Activated naive CD8-positive, alpha-beta T cell treated with anti-CD3 and anti-CD28 coated beads for 36 hours (primary cell): ENCODE measurements around the gene CYP24A1. TPM values are rescaled to one million over a fixed set of nuclear protein-coding genes. Genes with fewer than 3 reads are reported as not detected.

Source experiments
- DNase-seq: peaks from one replicate; pipeline ENCODE4 v3.0.0; 2021
- H3K27ac Mint-ChIP-seq: one replicate; pipeline ENCODE4 v1.8.0; 2022; ENCODE audit warnings: mild to moderate bottlenecking, moderate library complexity, mixed read lengths
- H3K27me3 Mint-ChIP-seq: one replicate; pipeline ENCODE4 v1.8.0; 2022; ENCODE audit warnings: mild to moderate bottlenecking, mixed read lengths
- H3K36me3 Mint-ChIP-seq: one replicate; pipeline ENCODE4 v1.8.0; 2021; ENCODE audit warnings: mild to moderate bottlenecking, mixed read lengths
- H3K4me1 Mint-ChIP-seq: one replicate; pipeline ENCODE4 v1.8.0; 2021; ENCODE audit warnings: mixed read lengths
- H3K4me3 Mint-ChIP-seq: one replicate; pipeline ENCODE4 v1.8.0; 2022; ENCODE audit warnings: mild to moderate bottlenecking, moderate library complexity, mixed read lengths
- H3K9me3 Mint-ChIP-seq: one replicate; pipeline ENCODE4 v1.8.0; 2022; ENCODE audit warnings: mixed read lengths
- total RNA-seq, 2 experiments: library from RNA; stranded (reverse); gene quantifications; one replicate each; pipeline ENCODE4 v1.2.3, GENCODE V29; 2021

Gene CYP24A1
- not detected for total RNA-seq

DNA sequence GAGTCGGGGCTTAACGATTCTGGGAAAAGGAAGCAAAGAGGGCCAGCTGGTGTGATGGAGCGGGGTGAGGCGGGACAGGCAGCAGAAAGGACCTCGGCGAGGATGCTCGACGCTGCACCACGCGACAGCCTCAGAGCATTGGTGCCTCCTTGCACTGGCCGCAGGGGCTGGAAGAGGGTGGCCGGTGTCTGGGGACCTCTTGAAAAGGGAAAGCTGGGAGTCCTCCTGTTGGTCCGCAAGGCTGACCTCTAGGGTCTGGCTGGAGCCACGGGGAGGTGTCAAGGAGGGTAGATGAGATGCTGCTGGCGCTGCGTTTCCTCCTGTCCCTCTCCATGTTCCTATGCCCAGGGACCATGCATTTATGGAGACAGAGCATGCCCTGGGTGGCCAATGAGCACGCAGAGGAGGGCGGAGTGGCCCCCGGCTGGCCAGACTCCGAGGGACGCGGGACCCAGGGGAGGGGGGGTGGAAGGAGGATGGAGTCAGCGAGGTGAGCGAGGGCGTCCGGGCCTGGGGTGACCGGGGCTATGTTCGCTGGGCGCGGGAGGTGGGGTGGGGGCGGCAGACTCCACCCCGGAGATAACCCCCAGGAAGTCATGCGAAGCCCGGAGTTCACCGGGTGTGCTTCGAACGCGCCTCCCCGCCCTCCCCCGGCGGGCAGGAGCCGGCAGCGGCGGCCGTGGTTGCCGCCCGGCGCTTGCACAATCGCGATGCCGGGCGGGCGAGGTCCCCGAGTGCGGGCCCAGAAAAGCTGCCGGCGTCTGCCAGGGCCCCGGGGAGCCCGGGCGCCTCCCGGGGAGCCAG lies at the start of gene CYP24A1:
TSS of gene CYP24A1 (minus strand) at position 334 of the 804 bp plus-strand sequence. CDS start 407 bp downstream, outside the sequence.
- Mint-ChIP-seq H3K9me3 (no peaks in the 10 kb centered on the region), H3K4me1 (peaks cover 17% of the 10 kb centered on the region), H3K27ac (no peak within 1 kb of the TSS), H3K36me3 (no peaks in the 10 kb centered on the region), H3K4me3 (peak within 1 kb of the TSS; percentile 60), H3K27me3 (peaks cover 83% of the 10 kb centered on the region)
- DNase-seq = peak; percentile 16

DNA sequence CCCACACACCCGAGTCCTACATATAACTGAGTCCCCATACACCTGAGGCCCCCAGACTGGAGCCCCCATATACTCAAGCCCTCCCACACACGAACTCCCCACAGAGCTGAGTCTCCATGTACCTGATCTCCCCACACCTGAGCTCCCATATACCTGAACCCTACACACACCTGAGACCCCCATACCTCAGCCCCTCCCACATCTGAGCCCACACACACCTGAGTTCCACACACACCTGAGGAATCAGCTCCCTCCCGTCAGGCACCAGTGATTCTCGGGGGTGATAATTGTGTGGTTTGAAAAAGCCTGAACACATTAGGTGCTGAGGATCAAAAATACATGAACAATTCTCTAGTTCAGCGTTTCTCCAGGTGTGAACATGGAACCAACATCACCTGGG lies 49.5 kb upstream of the CYP24A1 start:
- Mint-ChIP-seq H3K27me3 (no peaks in the 10 kb centered on the region), H3K9me3 (peaks cover 5% of the 10 kb centered on the region), H3K4me3 (no peak overlapping the region), H3K27ac (no peak overlapping the region), H3K36me3 (peaks cover 14% of the 10 kb centered on the region), H3K4me1 (peaks cover 24% of the 10 kb centered on the region)
- no peak for DNase-seq

DNA sequence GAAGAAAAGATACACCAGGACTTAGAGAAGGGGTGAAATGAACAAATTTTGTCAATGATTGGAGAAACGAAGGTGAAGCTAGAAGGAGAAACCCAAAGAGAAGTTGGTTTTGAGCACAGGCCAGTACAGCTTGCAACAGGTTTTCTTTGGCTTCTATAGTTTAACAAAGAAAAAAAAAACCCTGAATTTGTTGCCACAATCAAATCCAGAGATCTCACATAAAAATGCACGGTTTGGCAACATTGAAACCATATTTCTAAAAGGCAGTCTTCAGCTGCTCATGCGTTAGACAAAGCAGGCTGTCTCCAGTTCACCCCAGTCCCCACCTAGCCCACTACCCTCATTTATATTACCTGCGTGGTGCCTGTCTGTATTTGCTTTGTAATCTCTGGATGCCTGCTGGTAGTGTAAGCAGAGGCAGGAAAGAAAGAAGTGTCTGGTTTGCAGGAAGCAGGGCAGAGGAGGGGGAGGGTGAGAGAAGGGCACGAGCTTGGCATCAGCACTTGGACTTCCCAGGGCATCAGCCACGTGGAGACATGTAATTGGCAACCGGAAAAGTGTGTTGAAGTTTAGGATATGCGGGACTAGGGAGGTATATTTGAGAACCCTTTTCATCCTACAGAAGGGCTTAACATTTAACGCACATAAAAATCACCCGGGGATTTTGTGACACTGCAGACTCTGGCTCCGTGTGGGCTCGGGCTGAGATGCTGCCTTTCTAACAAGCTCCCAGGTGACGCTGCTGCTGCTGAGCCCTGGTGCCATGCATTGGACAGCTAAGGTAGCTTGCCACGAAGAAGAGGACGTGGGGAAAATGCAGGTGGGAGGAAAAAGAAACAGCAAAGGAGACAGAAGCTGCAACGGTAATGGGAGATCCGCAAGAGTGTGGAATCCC lies 48.5 kb upstream of the CYP24A1 start:
- H3K9me3 Mint-ChIP-seq = no peaks in the 10 kb centered on the region
- H3K27ac Mint-ChIP-seq = peak overlapping the region; percentile 90
- peaks cover 14% of the 10 kb centered on the region for H3K36me3 Mint-ChIP-seq
- no peak overlapping the region for H3K4me3 Mint-ChIP-seq
- no peak for DNase-seq
- H3K27me3 Mint-ChIP-seq = no peaks in the 10 kb centered on the region
- peaks cover 24% of the 10 kb centered on the region for H3K4me1 Mint-ChIP-seq

DNA sequence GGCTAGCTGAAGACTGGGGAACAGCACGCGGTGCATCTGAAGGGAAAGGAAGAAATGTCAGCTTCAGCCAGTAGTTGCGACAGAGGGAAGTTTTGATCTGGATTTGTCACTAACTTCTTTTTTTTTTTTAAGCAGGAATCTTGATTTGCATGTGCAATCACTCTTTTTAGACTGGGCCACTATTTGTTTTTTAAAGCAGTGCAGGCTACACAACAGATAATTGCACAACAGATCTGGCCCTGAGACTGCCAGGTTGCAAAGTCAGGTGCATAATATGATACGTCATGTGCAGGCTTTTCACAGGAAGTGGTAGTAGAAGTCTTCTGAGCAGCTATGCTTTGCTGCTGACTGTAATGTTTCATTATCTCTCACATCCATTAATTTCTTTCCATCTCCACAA lies 47.6 kb upstream of the CYP24A1 start:
- H3K4me3 Mint-ChIP-seq = no peak overlapping the region
- H3K27me3 Mint-ChIP-seq = no peaks in the 10 kb centered on the region
- peak overlapping the region; percentile 90 for H3K27ac Mint-ChIP-seq
- H3K9me3 Mint-ChIP-seq = no peaks in the 10 kb centered on the region
- peaks cover 21% of the 10 kb centered on the region for H3K36me3 Mint-ChIP-seq
- no peak for DNase-seq
- peaks cover 24% of the 10 kb centered on the region for H3K4me1 Mint-ChIP-seq

DNA sequence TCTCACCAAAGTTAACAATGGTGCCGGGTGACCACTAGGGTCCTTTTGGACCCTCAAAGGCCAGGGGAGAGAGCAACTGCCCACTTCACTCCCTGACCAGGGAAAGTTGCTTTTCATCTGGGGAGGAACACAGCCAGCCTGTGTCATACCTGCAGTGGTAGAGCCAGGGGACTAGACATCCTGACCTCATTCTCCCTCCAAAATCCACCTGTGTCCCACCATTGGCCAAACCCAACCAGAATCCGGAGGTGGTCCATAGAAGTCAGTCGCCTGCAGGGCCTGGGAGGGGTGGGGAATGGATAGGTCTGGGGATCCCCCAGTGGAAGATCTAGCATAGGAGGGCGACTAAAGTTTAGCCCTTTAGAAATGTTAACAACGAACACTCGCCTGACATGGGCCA lies 46.9 kb upstream of the CYP24A1 start:
- H3K27ac Mint-ChIP-seq = peak overlapping the region; percentile 81
- H3K9me3 Mint-ChIP-seq = no peaks in the 10 kb centered on the region
- H3K4me3 Mint-ChIP-seq = no peak overlapping the region

DNA sequence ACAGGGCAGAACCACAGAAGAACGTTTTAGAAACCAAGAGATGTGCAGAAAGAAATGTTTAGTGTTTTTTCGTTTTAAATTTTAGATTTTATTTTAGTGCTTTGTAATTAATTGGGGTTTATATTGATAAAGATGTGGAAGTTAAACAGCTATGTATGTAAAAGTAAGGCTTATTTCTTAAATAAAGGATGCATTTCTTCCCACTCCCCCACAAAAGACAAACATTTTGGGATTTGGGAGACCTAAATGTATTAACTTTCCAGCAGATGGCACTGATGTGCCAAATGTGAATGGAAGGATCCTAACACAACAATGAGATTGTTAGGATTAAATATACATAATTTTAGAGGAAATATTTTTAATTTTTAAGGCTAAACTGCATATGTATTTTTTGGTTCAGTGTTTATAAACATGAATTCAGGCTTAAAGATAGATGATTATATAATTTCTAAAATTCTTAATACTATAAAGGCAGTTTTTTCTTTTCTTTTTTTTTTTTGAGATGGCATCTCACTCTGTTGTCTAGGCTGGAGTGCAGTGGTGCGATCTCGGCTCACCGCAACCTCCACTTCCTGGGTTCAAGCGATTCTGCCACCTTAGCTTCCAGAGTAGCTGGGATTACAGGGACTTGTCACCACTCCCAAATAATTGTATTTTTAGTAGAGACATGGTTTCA lies 46.1 kb upstream of the CYP24A1 start:
- Mint-ChIP-seq H3K27ac (no peak overlapping the region), H3K27me3 (no peaks in the 10 kb centered on the region)
- no peak for DNase-seq

More for the DNA sequence above, 46.9 kb upstream of the CYP24A1 start:
- peaks cover 27% of the 10 kb centered on the region for H3K36me3 Mint-ChIP-seq
- DNase-seq = no peak
- H3K27me3 Mint-ChIP-seq = no peaks in the 10 kb centered on the region
- peaks cover 24% of the 10 kb centered on the region for H3K4me1 Mint-ChIP-seq

DNA sequence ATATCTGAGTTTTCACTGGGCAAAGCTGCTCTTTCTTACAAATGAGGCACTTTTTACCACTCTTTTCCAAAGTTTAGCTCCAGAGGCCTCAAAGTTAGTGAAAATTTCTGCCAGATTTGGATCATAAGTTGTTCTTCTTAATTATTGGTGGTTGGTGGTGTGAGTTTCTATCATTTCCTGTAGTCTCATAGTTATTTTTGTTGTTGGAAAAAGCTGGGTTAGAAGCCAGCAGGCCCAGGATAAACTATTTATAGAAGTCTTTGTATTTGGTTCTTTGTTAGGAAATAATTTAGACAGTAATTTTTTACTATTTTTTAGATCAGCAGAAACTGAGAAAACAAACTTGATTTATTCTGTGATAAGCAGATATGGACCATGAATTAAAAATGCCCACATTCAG lies 44.7 kb upstream of the CYP24A1 start:
- H3K9me3 Mint-ChIP-seq = no peaks in the 10 kb centered on the region
- no peak overlapping the region for H3K27ac Mint-ChIP-seq

More for the DNA sequence above, 46.1 kb upstream of the CYP24A1 start:
- H3K4me1 Mint-ChIP-seq = peaks cover 24% of the 10 kb centered on the region
- no peak overlapping the region for H3K4me3 Mint-ChIP-seq
- no peaks in the 10 kb centered on the region for H3K9me3 Mint-ChIP-seq
- H3K36me3 Mint-ChIP-seq = peaks cover 28% of the 10 kb centered on the region

DNA sequence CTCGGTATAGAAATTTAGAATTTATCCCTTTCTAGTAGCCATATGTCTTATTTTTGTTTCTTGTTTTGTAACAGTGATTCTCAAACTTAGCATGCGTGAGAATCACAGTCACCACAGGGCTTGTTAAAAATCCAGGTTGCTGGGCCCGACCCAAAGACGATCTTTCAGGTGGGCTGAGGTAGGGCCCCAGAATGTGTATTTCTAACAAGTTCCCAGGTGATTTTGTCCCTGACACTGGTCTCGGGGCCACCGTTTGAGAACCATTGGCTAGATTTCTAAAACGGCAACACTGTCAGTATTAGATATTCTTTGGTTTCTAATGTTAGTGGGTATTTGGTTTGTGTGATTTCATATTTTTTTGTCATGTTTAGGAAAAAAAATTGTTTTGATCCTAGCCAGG lies 44.0 kb upstream of the CYP24A1 start:
- H3K36me3 Mint-ChIP-seq = peaks cover 29% of the 10 kb centered on the region
- peaks cover 32% of the 10 kb centered on the region for H3K4me1 Mint-ChIP-seq
- no peak for DNase-seq
- no peaks in the 10 kb centered on the region for H3K9me3 Mint-ChIP-seq
- no peak overlapping the region for H3K27ac Mint-ChIP-seq
- H3K27me3 Mint-ChIP-seq = no peaks in the 10 kb centered on the region
- no peak overlapping the region for H3K4me3 Mint-ChIP-seq

More for the DNA sequence above, 44.7 kb upstream of the CYP24A1 start:
- peaks cover 26% of the 10 kb centered on the region for H3K4me1 Mint-ChIP-seq
- H3K36me3 Mint-ChIP-seq = peaks cover 27% of the 10 kb centered on the region
- DNase-seq = no peak
- no peak overlapping the region for H3K4me3 Mint-ChIP-seq
- no peaks in the 10 kb centered on the region for H3K27me3 Mint-ChIP-seq

DNA sequence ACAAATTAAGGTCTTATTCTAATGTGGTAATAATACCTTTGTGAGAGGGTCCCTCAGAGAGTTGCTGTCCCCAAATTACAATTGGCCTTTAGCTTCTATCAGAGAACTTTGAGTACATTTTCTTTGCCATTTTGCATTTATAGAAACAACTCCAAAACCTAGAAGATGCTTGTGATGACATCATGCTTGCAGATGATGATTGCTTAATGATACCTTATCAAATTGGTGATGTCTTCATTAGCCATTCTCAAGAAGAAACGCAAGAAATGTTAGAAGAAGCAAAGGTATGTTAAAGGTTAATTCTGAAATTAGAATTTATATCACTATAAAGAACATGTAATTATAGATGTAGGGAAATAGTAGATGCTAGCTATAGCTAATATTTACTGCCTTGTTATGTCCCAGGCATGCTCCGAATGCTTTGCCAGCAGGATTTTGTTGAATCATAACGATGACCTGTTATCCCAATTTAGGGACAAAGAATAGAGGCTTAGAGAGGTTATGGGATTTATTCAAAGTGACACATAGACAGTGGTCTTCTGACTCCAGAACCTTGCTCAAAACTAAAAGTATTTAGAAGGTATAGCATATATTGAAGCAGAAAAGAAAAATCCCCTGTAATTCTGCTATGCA lies 41.5 kb upstream of the CYP24A1 start:
- peaks cover 28% of the 10 kb centered on the region for H3K36me3 Mint-ChIP-seq
- H3K4me3 Mint-ChIP-seq = no peak overlapping the region
- H3K27ac Mint-ChIP-seq = no peak overlapping the region
- H3K27me3 Mint-ChIP-seq = no peaks in the 10 kb centered on the region
- no peaks in the 10 kb centered on the region for H3K9me3 Mint-ChIP-seq
- DNase-seq = no peak
- peaks cover 20% of the 10 kb centered on the region for H3K4me1 Mint-ChIP-seq

DNA sequence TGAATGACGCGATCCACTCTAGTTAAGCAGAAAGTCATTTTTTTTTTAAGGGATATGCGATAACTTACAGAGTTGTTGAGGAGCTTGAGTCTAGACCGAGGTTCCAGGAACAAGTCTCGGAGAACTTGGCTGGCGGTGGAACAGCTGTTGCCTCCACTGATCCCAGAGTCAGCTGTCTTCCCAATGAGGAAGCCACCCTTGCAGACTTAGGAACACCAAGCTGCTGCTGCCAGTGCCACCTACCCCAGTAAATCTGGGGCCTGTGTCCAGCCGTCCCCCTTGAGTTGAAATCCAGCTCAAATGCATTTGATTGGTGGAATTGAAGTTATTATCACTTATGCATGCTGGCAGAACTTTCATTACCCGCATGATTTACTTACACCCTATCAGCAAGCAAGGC lies 40.8 kb upstream of the CYP24A1 start:
- Mint-ChIP-seq H3K27ac (no peak overlapping the region), H3K9me3 (no peaks in the 10 kb centered on the region), H3K36me3 (peaks cover 33% of the 10 kb centered on the region), H3K4me3 (no peak overlapping the region), H3K27me3 (no peaks in the 10 kb centered on the region), H3K4me1 (peaks cover 27% of the 10 kb centered on the region)
- DNase-seq = no peak

DNA sequence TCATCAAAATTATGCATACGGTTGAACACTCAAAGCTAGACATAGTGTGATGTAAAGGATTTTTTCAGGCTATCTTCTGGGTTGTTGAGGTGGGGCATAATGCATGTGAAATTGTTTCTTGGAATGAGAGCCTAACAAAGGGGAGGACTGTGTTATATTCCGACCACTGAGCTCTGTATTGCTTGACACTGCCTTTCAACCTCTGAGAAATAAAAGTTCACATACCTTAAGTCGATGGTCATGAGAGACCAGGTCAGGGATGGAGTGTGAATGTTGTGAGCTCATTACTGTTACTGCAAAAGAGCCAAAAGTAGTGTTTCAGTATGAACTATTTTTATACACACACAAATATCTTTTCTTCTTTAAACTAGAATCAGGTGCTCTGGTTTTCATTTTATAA lies 39.1 kb upstream of the CYP24A1 start:
- no peaks in the 10 kb centered on the region for H3K27me3 Mint-ChIP-seq
- H3K9me3 Mint-ChIP-seq = no peaks in the 10 kb centered on the region
- no peak for DNase-seq
- H3K36me3 Mint-ChIP-seq = peaks cover 35% of the 10 kb centered on the region
- H3K27ac Mint-ChIP-seq = peak overlapping the region; percentile 39
- peaks cover 32% of the 10 kb centered on the region for H3K4me1 Mint-ChIP-seq
- H3K4me3 Mint-ChIP-seq = no peak overlapping the region

DNA sequence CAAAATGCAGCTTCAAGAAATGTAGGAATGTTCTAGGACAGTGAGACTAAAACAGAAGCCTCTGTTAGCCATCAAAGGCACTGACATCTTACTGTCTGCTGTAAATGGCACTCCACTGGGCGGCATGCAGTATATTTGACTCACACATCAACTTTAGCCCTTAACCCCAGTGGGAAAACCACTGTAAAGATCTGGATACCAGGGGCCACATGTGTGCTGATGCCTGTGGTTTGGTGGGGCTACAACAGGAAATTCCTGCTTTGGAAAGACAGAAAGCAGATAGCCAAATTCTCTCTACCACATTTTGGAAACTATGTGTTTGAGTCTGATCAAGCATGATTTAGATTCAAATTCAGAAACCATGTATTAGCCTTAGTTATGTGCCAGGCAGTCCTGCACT lies 38.4 kb upstream of the CYP24A1 start:
- H3K4me1 Mint-ChIP-seq = peaks cover 32% of the 10 kb centered on the region

DNA sequence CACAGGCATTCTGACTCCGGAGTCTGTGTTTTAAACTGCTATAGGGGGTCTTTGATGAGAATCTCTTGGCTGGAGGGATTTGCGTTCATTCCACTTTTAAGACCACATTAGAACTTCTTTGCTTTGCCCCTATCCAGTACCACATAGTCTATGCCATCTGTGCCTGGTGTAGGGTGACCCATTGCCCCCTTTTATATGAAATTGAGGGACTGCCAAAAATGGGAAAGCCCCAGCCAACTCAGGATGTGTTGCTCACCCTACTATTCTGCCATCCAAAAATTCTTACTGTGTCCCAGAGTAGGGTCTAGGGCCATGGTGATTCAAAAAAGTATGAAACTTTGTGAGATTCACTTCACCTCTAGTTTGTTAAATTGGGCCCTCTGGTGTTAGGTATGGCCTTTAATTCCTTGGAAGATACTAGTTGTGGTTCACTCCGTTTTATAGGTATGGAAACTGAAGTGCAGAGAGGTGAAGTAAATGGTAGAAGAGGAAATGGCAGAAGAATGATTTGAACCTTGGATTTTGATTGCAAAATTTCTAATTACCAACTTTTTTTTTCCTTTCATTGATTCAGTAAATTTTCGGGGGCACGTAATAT lies 35.5 kb upstream of the CYP24A1 start:
- Mint-ChIP-seq H3K27me3 (no peaks in the 10 kb centered on the region), H3K4me3 (peak overlapping the region; percentile 97), H3K9me3 (no peaks in the 10 kb centered on the region), H3K4me1 (peaks cover 40% of the 10 kb centered on the region), H3K36me3 (peaks cover 21% of the 10 kb centered on the region), H3K27ac (peak overlapping the region; percentile 50)
- no peak for DNase-seq

More for the DNA sequence above, 38.4 kb upstream of the CYP24A1 start:
- no peak overlapping the region for H3K4me3 Mint-ChIP-seq
- H3K27ac Mint-ChIP-seq = no peak overlapping the region
- no peak for DNase-seq
- no peaks in the 10 kb centered on the region for H3K27me3 Mint-ChIP-seq
- H3K9me3 Mint-ChIP-seq = no peaks in the 10 kb centered on the region
- H3K36me3 Mint-ChIP-seq = peaks cover 34% of the 10 kb centered on the region

DNA sequence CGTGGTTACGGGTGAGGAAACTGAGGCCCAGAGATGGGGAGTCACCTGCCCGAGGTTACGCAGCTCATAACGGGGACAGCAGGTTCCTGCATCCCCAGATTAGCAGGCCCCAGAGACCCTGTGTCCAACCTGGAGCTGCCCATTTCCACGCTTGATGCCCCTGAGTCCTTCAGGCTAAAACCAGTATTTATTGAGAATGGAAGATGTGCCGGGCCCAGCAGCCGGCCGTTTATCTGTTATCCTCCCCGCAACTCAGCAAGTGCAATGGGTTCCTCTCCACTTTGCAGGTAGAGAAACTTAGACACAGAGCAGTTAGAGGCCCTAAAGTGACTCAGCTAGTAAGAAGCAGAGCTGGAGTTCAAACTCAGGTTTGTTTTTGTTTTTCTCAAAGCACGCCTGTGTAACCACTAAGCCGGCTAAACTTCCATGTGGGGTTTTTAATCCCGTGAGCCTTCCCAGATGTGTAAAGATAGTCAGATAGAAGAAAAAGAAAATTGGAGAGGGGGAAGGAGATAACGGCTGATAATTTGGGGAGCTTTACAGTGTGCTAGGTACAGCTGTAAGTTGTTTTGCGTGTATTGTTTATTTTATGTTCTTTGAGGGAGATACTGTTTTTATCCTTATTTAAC lies 34.9 kb upstream of the CYP24A1 start:
- H3K36me3 Mint-ChIP-seq = peaks cover 21% of the 10 kb centered on the region
- H3K4me3 Mint-ChIP-seq = peak overlapping the region; percentile 97
- H3K9me3 Mint-ChIP-seq = no peaks in the 10 kb centered on the region
- H3K27me3 Mint-ChIP-seq = no peaks in the 10 kb centered on the region
- peak overlapping the region; percentile 77 for H3K27ac Mint-ChIP-seq
- no peak for DNase-seq
- H3K4me1 Mint-ChIP-seq = peaks cover 40% of the 10 kb centered on the region
